OCI-LY3 (cell line): ENCODE results near the gene MAP3K5.

Experiments used
- H2AFZ ChIP-seq: fragments of 200-600, 300-600 bp; shearing (Covaris generic); 2 replicates; pipeline ENCODE4 v1.6.0; 2014; ENCODE audit warnings: antibody characterized with exemption, low read depth, low read length
- H3K27ac ChIP-seq: fragments of 200-600, 300-600 bp; sonication (generic); 2 replicates; pipeline ENCODE4 v1.5.1; 2014; ENCODE audit warnings: mild to moderate bottlenecking, low read length, moderate library complexity, mixed read lengths
- H3K27me3 ChIP-seq: fragments of 200-600, 300-600 bp; sonication (generic); 2 replicates; pipeline ENCODE4 v1.6.1; 2014; ENCODE audit warnings: low read depth, low read length, mixed read lengths
- H3K36me3 ChIP-seq: fragments of 200-600, 300-600 bp; sonication (generic); replicated peaks from 2 replicates; pipeline ENCODE3; 2014; ENCODE audit warnings: low read depth, low read length, mixed read lengths
- H3K4me1 ChIP-seq: fragments of 300-600, 200-600 bp; sonication (generic); 2 replicates; pipeline ENCODE4 v1.6.1; 2014; ENCODE audit warnings: low read length, mixed read lengths
- H3K4me2 ChIP-seq: fragments of 200-600, 300-600 bp; sonication (generic); 2 replicates; pipeline ENCODE4 v1.6.1; 2014; ENCODE audit warnings: low read length, mixed read lengths
- H3K4me3 ChIP-seq: fragments of 300-600, 200-600 bp; sonication (generic); 2 replicates; pipeline ENCODE4 v1.5.1; 2014; ENCODE audit warnings: antibody characterized with exemption, mild to moderate bottlenecking, low read length, moderate library complexity
- H3K79me2 ChIP-seq: fragments of 300-600, 200-600 bp; shearing (Covaris generic); 2 replicates; pipeline ENCODE4 v1.6.1; 2014; ENCODE audit warnings: mild to moderate bottlenecking, low read length, mixed read lengths
- H3K9ac ChIP-seq: fragments of 300-600, 200-600 bp; shearing (Covaris generic); 2 replicates; pipeline ENCODE4 v1.6.0; 2014; ENCODE audit warnings: mild to moderate bottlenecking, low read length, moderate library complexity
- H3K9me3 ChIP-seq: fragments of 200-600, 300-600 bp; shearing (Covaris generic); 2 replicates; pipeline ENCODE4 v1.6.1; 2014; ENCODE audit warnings: low read length, mixed read lengths; ENCODE audit not compliant: insufficient read depth
- H4K20me1 ChIP-seq: fragments of 200-600, 300-600 bp; sonication (generic); 2 replicates; pipeline ENCODE4 v1.6.1; 2016; ENCODE audit warnings: low read length, mixed read lengths; ENCODE audit not compliant: insufficient read depth
- CTCF ChIP-seq: fragments of 200-600, 300-600 bp; sonication (generic); IDR thresholded peaks from 2 replicates; pipeline ENCODE4 v1.5.1; 2014; ENCODE audit warnings: antibody characterized with exemption, low read length, low read depth
- EZH2phosphoT487 ChIP-seq: fragments of 200-600 bp; shearing (Covaris generic); IDR thresholded peaks from 2 replicates; pipeline ENCODE4 v1.6.1; 2018; ENCODE audit warnings: antibody characterized with exemption, mixed run types, low read depth

The MAP3K5 gene

GRCh38 chr6:136753624-136754023 lies 38.7 kb downstream of the MAP3K5 start:
- no peaks in the 10 kb centered on the region for H3K27me3 ChIP-seq
- peaks cover 19% of the 10 kb centered on the region for H3K4me1 ChIP-seq

GRCh38 chr6:136752554-136752953 lies 39.7 kb downstream of the MAP3K5 start:
- no peaks in the 10 kb centered on the region for H3K79me2 ChIP-seq
- no peak for TF ChIP-seq CTCF

More at GRCh38 chr6:136753624-136754023, 38.7 kb downstream of the MAP3K5 start:
- no peak overlapping the region for H3K4me2 ChIP-seq
- H3K36me3 ChIP-seq: no peaks in the 10 kb centered on the region
- H3K27ac ChIP-seq: no peak overlapping the region
- H3K9me3 ChIP-seq: no peaks in the 10 kb centered on the region
- no peak overlapping the region for H3K9ac ChIP-seq
- H3K4me3 ChIP-seq: no peak overlapping the region
- H2AFZ ChIP-seq: no peak overlapping the region
- TF ChIP-seq EZH2phosphoT487 (no peak), CTCF (no peak)
- no peaks in the 10 kb centered on the region for H4K20me1 ChIP-seq
- H3K79me2 ChIP-seq: no peaks in the 10 kb centered on the region

GRCh38 chr6:136751991-136752390 lies 40.3 kb downstream of the MAP3K5 start:
- peak overlapping the region; percentile 29 for H3K4me3 ChIP-seq
- H3K36me3 ChIP-seq: no peaks in the 10 kb centered on the region
- no peaks in the 10 kb centered on the region for H3K79me2 ChIP-seq
- no peaks in the 10 kb centered on the region for H3K27me3 ChIP-seq
- H3K4me2 ChIP-seq: peak overlapping the region; percentile 44
- peaks cover 19% of the 10 kb centered on the region for H3K4me1 ChIP-seq
- no peak overlapping the region for H2AFZ ChIP-seq
- H3K9me3 ChIP-seq: no peaks in the 10 kb centered on the region
- TF ChIP-seq CTCF (no peak), EZH2phosphoT487 (no peak)
- no peaks in the 10 kb centered on the region for H4K20me1 ChIP-seq
- no peak overlapping the region for H3K9ac ChIP-seq
- peak overlapping the region; percentile 23; the same call in 1 of the 2 replicates for H3K27ac ChIP-seq

More at GRCh38 chr6:136752554-136752953, 39.7 kb downstream of the MAP3K5 start:
- no peak overlapping the region for H3K9ac ChIP-seq
- H3K4me1 ChIP-seq: peaks cover 19% of the 10 kb centered on the region
- H3K4me2 ChIP-seq: no peak overlapping the region
- H2AFZ ChIP-seq: no peak overlapping the region
- H3K4me3 ChIP-seq: no peak overlapping the region
- H3K9me3 ChIP-seq: no peaks in the 10 kb centered on the region
- no peaks in the 10 kb centered on the region for H3K36me3 ChIP-seq
- no peaks in the 10 kb centered on the region for H4K20me1 ChIP-seq
- no peak overlapping the region for H3K27ac ChIP-seq
- H3K27me3 ChIP-seq: no peaks in the 10 kb centered on the region

- peak overlapping the region; percentile 44 for H3K4me2 ChIP-seq
- H3K9me3 ChIP-seq: no peaks in the 10 kb centered on the region
- no peaks in the 10 kb centered on the region for H3K79me2 ChIP-seq
- peak overlapping the region; percentile 29 for H3K4me3 ChIP-seq
- no peaks in the 10 kb centered on the region for H3K36me3 ChIP-seq
- H3K27me3 ChIP-seq: no peaks in the 10 kb centered on the region
- H3K9ac ChIP-seq: no peak overlapping the region
- TF ChIP-seq EZH2phosphoT487 (no peak), CTCF (no peak)
- no peaks in the 10 kb centered on the region for H4K20me1 ChIP-seq
- peak overlapping the region; percentile 23; the same call in 1 of the 2 replicates for H3K27ac ChIP-seq
- peaks cover 19% of the 10 kb centered on the region for H3K4me1 ChIP-seq
- H2AFZ ChIP-seq: no peak overlapping the region
These were observed 40.7 kb downstream of the MAP3K5 start for GRCh38 chr6:136751522-136751956.
